Measurements from ENCODE around the gene SKA2.

The SKA2 gene, protein sequence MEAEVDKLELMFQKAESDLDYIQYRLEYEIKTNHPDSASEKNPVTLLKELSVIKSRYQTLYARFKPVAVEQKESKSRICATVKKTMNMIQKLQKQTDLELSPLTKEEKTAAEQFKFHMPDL

GRCh38 chr17:59154721-59155438, at the start of gene SKA2:
TSS of gene SKA2 (minus strand) at chr17:59155186. CDS start at chr17:59155163, 23 bp downstream.
- peak within 1 kb of the TSS; percentile 78 for H3K4me2 ChIP-seq
- peaks cover 73% of the 10 kb centered on the region for H3K4me1 ChIP-seq (ENCODE audit: low read depth, poor library complexity, severe bottlenecking)
- H3K9ac ChIP-seq: peak within 1 kb of the TSS; percentile 90
- H3K27me3 ChIP-seq (ENCODE audit: insufficient read depth, low read depth): no peaks in the 10 kb centered on the region
- H4K20me1 ChIP-seq (ENCODE audit: insufficient read depth): no peaks in the 10 kb centered on the region
- no peaks in the 10 kb centered on the region for H3K36me3 ChIP-seq (ENCODE audit: insufficient read depth)
- peak within 1 kb of the TSS; percentile 81 for H2AFZ ChIP-seq (ENCODE audit: low read depth)
- peak within 1 kb of the TSS; percentile 89 for H3K27ac ChIP-seq
- H3K79me2 ChIP-seq (ENCODE audit: insufficient read depth, low read depth): peaks cover 89% of the 10 kb centered on the region
- no peak within 1 kb of the TSS for H3K4me3 ChIP-seq (IDR thresholded peaks at IDR 0.05; ENCODE audit: insufficient read depth, low read depth, low read length)
- no peak for TF ChIP-seq CTCF (conservative IDR thresholded peaks at IDR 0.05; ENCODE audit: low read depth, low read length)

GRCh38 chr17:59202320-59202719, 47.3 kb upstream of the SKA2 start:
- Histone ChIP-seq H3K9ac (no peak overlapping the region), H3K4me1 (ENCODE audit: low read depth, poor library complexity, severe bottlenecking) (no peaks in the 10 kb centered on the region), H3K4me2 (no peak overlapping the region), H3K36me3 (ENCODE audit: insufficient read depth) (no peaks in the 10 kb centered on the region), H3K27ac (no peak overlapping the region), H3K4me3 (IDR thresholded peaks at IDR 0.05; ENCODE audit: insufficient read depth, low read depth, low read length) (no peak overlapping the region), H3K27me3 (ENCODE audit: insufficient read depth, low read depth) (no peaks in the 10 kb centered on the region), H4K20me1 (ENCODE audit: insufficient read depth) (no peaks in the 10 kb centered on the region), H2AFZ (ENCODE audit: low read depth) (no peak overlapping the region), H3K79me2 (ENCODE audit: insufficient read depth, low read depth) (no peaks in the 10 kb centered on the region)
- no peak for TF ChIP-seq CTCF (conservative IDR thresholded peaks at IDR 0.05; ENCODE audit: low read depth, low read length)

GRCh38 chr17:59199398-59199797, 44.4 kb upstream of the SKA2 start:
- Histone ChIP-seq H4K20me1 (ENCODE audit: insufficient read depth) (no peaks in the 10 kb centered on the region), H3K36me3 (ENCODE audit: insufficient read depth) (no peaks in the 10 kb centered on the region; the same call in 1 of the 2 replicates), H3K27ac (no peak overlapping the region), H3K4me3 (IDR thresholded peaks at IDR 0.05; ENCODE audit: insufficient read depth, low read depth, low read length) (no peak overlapping the region), H3K9ac (no peak overlapping the region), H3K27me3 (ENCODE audit: insufficient read depth, low read depth) (no peaks in the 10 kb centered on the region), H3K4me2 (no peak overlapping the region), H3K4me1 (ENCODE audit: low read depth, poor library complexity, severe bottlenecking) (no peaks in the 10 kb centered on the region), H3K79me2 (ENCODE audit: insufficient read depth, low read depth) (no peaks in the 10 kb centered on the region), H2AFZ (ENCODE audit: low read depth) (no peak overlapping the region)
- TF ChIP-seq CTCF (conservative IDR thresholded peaks at IDR 0.05; ENCODE audit: low read depth, low read length): no peak

DNA sequence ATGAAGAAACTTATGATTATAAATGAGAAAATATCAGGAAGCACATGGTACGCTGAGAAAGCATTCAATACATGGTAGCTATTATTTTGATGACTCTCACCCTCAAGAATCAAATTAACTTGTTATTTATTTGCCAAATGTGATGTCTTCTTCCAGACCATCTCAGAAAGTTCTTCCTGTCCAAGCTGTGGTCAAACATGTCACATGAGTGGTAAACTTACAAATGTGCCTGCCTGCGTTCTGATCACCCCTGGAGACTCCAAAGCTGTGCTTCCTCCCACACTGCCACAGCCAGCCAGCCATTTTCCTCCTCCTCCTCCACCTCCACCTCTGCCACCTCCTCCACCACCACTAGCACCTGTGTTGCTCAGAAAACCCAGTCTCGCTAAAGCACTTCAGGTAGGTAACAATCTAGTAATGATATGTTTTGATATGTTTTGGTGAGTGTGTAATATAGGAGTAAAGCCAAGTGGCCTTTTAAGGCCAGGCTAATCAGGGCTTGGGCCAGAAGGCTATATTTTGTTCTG, 38.4 kb upstream of the SKA2 start:
- Histone ChIP-seq H2AFZ (ENCODE audit: low read depth) (no peak overlapping the region), H3K4me1 (ENCODE audit: low read depth, poor library complexity, severe bottlenecking) (no peaks in the 10 kb centered on the region), H3K79me2 (ENCODE audit: insufficient read depth, low read depth) (no peaks in the 10 kb centered on the region), H3K36me3 (ENCODE audit: insufficient read depth) (no peaks in the 10 kb centered on the region; the same call in none of the 2 replicates), H3K4me2 (no peak overlapping the region), H3K9ac (no peak overlapping the region), H3K4me3 (IDR thresholded peaks at IDR 0.05; ENCODE audit: insufficient read depth, low read depth, low read length) (no peak overlapping the region), H3K27ac (no peak overlapping the region), H3K27me3 (ENCODE audit: insufficient read depth, low read depth) (no peaks in the 10 kb centered on the region), H4K20me1 (ENCODE audit: insufficient read depth) (no peaks in the 10 kb centered on the region)
- TF ChIP-seq CTCF (conservative IDR thresholded peaks at IDR 0.05; ENCODE audit: low read depth, low read length): no peak

Data from KMS-11 (cell line).